ENCODE results near the gene IRF5.

GRCh38 chr7:128919881-128920799 is 17.6 kb upstream of the IRF5 start:
- TF ChIP-seq CTCF (IDR thresholded peaks at IDR 0.05; ENCODE audit: poor library complexity, severe bottlenecking) (no peak), POLR2AphosphoS5 (IDR thresholded peaks at IDR 0.05) (no peak)

Measured in neural cell (in vitro differentiated cells).